Measurements from ENCODE around the gene TXNDC16. TPM values are rescaled to one million over a fixed set of nuclear protein-coding genes. Genes with fewer than 3 reads are reported as not detected.

The TXNDC16 gene
- total and polyA plus RNA-seq, 9 of the 15 experiments (the other 6 are each of a cell fraction or from before 2014, with no cell fraction given), result 1.8 to 6.2 (median 4.9) TPM

- no peak overlapping the region for H2AFZ ChIP-seq (ENCODE audit: low read depth, low read length)
- no peak overlapping the region for H3K27ac ChIP-seq (ENCODE audit: extremely low read depth, low read depth, low read length)
- no peaks in the 10 kb centered on the region for H3K27me3 ChIP-seq (ENCODE audit: control insufficient read depth in 2 of 2, insufficient read depth in 2 of 2, low read length in 2 of 2)
- in situ Hi-C loops (cut with MboI), result no loop called here
- H4K20me1 ChIP-seq (replicated peaks; ENCODE audit: control insufficient read depth, insufficient read depth, low read length), result no peaks in the 10 kb centered on the region
- H3K4me2 ChIP-seq (ENCODE audit: insufficient read depth, low read length), result no peak overlapping the region
- H3K9ac ChIP-seq (ENCODE audit: insufficient read depth in 1 of 2, low read depth in 2 of 2, low read length in 2 of 2), result no peak overlapping the region
- POLR2A ChIA-PET, result no interaction called here
- H3K79me2 ChIP-seq (ENCODE audit: control insufficient read depth, insufficient read depth, low read length), result no peaks in the 10 kb centered on the region
- intact Hi-C loops (cut with micrococcal nuclease), result no loop called here
- H3K36me3 ChIP-seq (ENCODE audit: control insufficient read depth, insufficient read depth, low read length), result no peaks in the 10 kb centered on the region; the same call in 2 of the 3 replicates
- BruUV-seq (replicated peaks), result no TSS peak
- no peak for FAIRE-seq
- TF ChIP-seq ZNF143 (CRISPR knock-in tag; IDR thresholded peaks at IDR 0.05), result no peak
- no peak for TF ChIP-seq C11orf30 (IDR thresholded peaks at IDR 0.05; ENCODE audit: low read depth)
- no peak for TF ChIP-seq HMGXB4 (CRISPR knock-in tag; IDR thresholded peaks at IDR 0.05)
- TF ChIP-seq SRF (CRISPR knock-in tag; IDR thresholded peaks at IDR 0.05), result no peak
- TF ChIP-seq GATA2 (CRISPR knock-in tag; IDR thresholded peaks at IDR 0.05), result no peak
- no peak for TF ChIP-seq MBD2 (IDR thresholded peaks at IDR 0.05; ENCODE audit: borderline replicate concordance, low read depth)
- TF ChIP-seq THRB (CRISPR knock-in tag; conservative IDR thresholded peaks at IDR 0.05), result no peak
- TF ChIP-seq RAD21 (CRISPR knock-in tag; conservative IDR thresholded peaks at IDR 0.05 in 1 of 2, IDR thresholded peaks at IDR 0.05 in 1 of 2), result no peak
- TF ChIP-seq ZNF324 (CRISPR knock-in tag; IDR thresholded peaks at IDR 0.05), result no peak
- TF ChIP-seq POLR3A (IDR thresholded peaks at IDR 0.05; ENCODE audit: borderline replicate concordance, extremely low read depth, insufficient read depth, insufficient read length), result no peak
- no peak for TF ChIP-seq ILF3 (IDR thresholded peaks at IDR 0.05; ENCODE audit: borderline replicate concordance)
- no peak for TF ChIP-seq ZNF75A (CRISPR knock-in tag; IDR thresholded peaks at IDR 0.05)
- no peak for TF ChIP-seq YBX1 (IDR thresholded peaks at IDR 0.05)
- no peak for TF ChIP-seq ZNF699 (CRISPR knock-in tag; IDR thresholded peaks at IDR 0.05; ENCODE audit: insufficient replicate concordance)
- TF ChIP-seq CCNT2 (IDR thresholded peaks at IDR 0.05; ENCODE audit: borderline replicate concordance, extremely low read depth, insufficient read length, low read depth, low read length), result no peak
- no peak for TF ChIP-seq MLX (CRISPR knock-in tag; conservative IDR thresholded peaks at IDR 0.05)
- no peak overlapping the region for H3K4me3 ChIP-seq
- no peak for DNase-seq (ENCODE audit: extremely low read depth in 1 of 4, low spot score in 3 of 4)
- no peak for ATAC-seq
- CTCF ChIA-PET (ENCODE audit: low intra/inter-chr PET ratio), result no interaction called here
- H3K9me1 ChIP-seq (ENCODE audit: control insufficient read depth, insufficient read depth, low read length), result no peaks in the 10 kb centered on the region
- H3K9me3 ChIP-seq (replicated peaks; ENCODE audit: control insufficient read depth, insufficient read depth, low read depth, low read length), result no peaks in the 10 kb centered on the region
- WGBS (ENCODE audit: insufficient coverage, low coverage, missing lambda C conversion rate), result 21% methylated on average over 1 of the region's 1 CpG
- H3K4me1 ChIP-seq (replicated peaks in 1 of 2; ENCODE audit: control insufficient read depth in 2 of 2, insufficient read depth in 2 of 2, low read length in 2 of 2), result no peaks in the 10 kb centered on the region
These were observed 109.7 kb downstream of the TXNDC16 start for GRCh38 chr14:52442602-52443001.

All from K562 (cell line).